Astrocyte of the spinal cord (primary cell): ENCODE data around the gene COX7A2L.
"Not testable (repeated sequence)": the region's sequence is repeated elsewhere in the genome, so short reads cannot be mapped to it uniquely, and the experiment has no call there.

Source experiments
- DNase-seq: peaks from one replicate; pipeline ENCODE4 v3.0.0; 2011; ENCODE audit warnings: low read depth, low spot score
- H3K4me3 ChIP-seq: 2 replicates; pipeline ENCODE4 v1.5.1; 2011; ENCODE audit warnings: low read depth, mild to moderate bottlenecking, low read length, moderate library complexity
- CTCF ChIP-seq: IDR thresholded peaks from 2 replicates; pipeline ENCODE4 v1.5.1; 2012; ENCODE audit warnings: low read depth, mild to moderate bottlenecking, low read length, inconsistent platforms
- in situ Hi-C: cut with HindIII; loops from 2 replicates; pipeline ENCODE4 v1.10.0; 2017; ENCODE audit warnings: low sequenced_read_pairs

COX7A2L gene

GRCh38 chr2:42338567-42339190, 22.3 kb downstream of the COX7A2L start:
- H3K4me3 ChIP-seq: no peak overlapping the region
- in situ Hi-C loops: no loop called here
- no peak for DNase-seq
- TF ChIP-seq CTCF: no peak

- in situ Hi-C loops: no loop called here
These were observed 23.0 kb downstream of the COX7A2L start for GRCh38 chr2:42337846-42338566.

DNA sequence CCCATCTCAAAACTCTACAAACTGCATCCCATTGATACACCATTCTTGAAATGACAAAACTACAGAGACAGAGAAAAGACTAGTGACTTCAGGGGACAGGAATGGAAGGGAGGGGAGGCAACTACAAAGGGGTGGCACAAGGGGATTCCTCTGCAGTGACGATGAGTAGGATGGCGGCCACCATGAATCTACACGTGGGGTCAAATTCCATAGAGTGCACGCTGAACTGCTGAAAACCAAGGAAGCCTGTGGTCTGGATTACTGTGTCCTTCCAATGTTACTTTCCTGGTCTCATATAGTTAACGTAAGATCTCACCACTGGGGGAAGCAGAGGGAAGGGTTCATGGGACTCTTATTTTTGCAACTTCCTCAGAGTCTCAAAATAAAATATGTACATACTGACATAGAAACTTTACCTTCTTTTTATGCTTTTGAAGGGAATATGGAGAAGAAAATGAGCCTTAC, 23.6 kb downstream of the COX7A2L start:
- DNase-seq: no peak
- in situ Hi-C loops: no loop called here

More at GRCh38 chr2:42337846-42338566, 23.0 kb downstream of the COX7A2L start:
- H3K4me3 ChIP-seq: no peak overlapping the region
- no peak for DNase-seq
- TF ChIP-seq CTCF: no peak

DNA sequence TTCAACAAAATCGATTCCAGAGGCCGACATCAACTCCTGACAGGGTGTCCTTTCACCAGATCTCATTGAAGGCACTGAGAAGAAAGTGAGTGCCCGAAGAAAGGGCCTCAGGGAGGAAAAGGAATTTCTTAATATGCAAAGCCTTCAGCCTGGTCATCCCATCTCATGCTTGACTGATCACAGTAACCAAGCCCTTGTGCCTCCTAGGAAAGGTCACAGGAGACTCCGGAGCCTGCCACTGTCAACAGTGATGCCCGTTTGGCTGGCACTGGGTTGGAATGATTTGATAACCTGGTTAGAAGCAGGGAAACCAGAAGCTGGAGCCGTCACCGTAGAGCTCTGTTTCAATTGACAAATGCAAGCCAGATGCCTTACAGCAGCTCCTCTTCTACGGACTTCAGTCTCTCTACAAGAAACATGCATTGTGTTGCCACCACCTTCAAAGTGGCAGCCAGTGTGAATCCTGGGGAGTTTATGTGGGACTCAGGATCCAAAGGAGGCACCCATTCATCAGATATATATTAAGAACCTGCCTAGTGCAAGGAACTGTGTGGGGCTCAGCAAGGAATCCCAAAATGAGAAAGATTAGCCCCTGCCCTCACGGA, 24.6 kb downstream of the COX7A2L start:
- TF ChIP-seq CTCF: no peak
- H3K4me3 ChIP-seq: no peak overlapping the region
- in situ Hi-C loops: no loop called here
- no peak for DNase-seq

More for the DNA sequence above, 23.6 kb downstream of the COX7A2L start:
- H3K4me3 ChIP-seq: no peak overlapping the region
- peak; percentile 13 for TF ChIP-seq CTCF

- in situ Hi-C loops: no loop called here
- no peak overlapping the region for H3K4me3 ChIP-seq
- no peak for TF ChIP-seq CTCF
- no peak for DNase-seq
These were observed 25.4 kb downstream of the COX7A2L start for GRCh38 chr2:42335514-42336104.

- in situ Hi-C loops, DNase-seq, H3K4me3 ChIP-seq: not testable (repeated sequence)
These were observed 26.2 kb downstream of the COX7A2L start for GRCh38 chr2:42334865-42335264.
